ENCODE measurements around the gene KCTD15.

- TF ChIP-seq POLR2AphosphoS5 (IDR thresholded peaks at IDR 0.05; ENCODE audit: borderline replicate concordance, low read depth, low read length) (no peak), EZH2 (IDR thresholded peaks at IDR 0.05) (no peak)
These were observed 10.9 kb upstream of the KCTD15 start for GRCh38 chr19:33785795-33786194.
